Right lobe of liver (tissue), 4 donors: ENCODE data around the gene FASLG.

Experiments
- CTCF ChIP-seq, 4 donors: fragments of 200-600 bp in 3 of 4; fragments of 450-650 bp in 1 of 4; IDR thresholded peaks; one replicate each; pipeline versions ENCODE4 v1.5.1 to v1.8.0; 2016 to 2022; ENCODE audit warnings: antibody characterized with exemption in 4 of 4, mild to moderate bottlenecking in 2 of 4
- POLR2A ChIP-seq: fragments of 450-650 bp; IDR thresholded peaks from one replicate; pipeline ENCODE4 v1.6.1; 2017; ENCODE audit warnings: antibody characterized with exemption, mild to moderate bottlenecking
- donor health status: DM: no; HTN: no; CAD: no.
- donor health status: DM: no; HTN: no; CAD: no.
- donor health status: DM: no; HTN: yes; CAD: no.

- TF ChIP-seq CTCF (IDR thresholded peaks at IDR 0.05) (no peak), POLR2A (no peak)
Observed at GRCh38 chr1:172641492-172641891, 17.4 kb upstream of the FASLG start.
